K562 (cell line): ENCODE measurements around the gene CCDC9. TPM values are rescaled to one million over a fixed set of nuclear protein-coding genes. Genes with fewer than 3 reads are reported as not detected.
A peak's percentile ranks its signal among the peaks of the same experiment; 100 is the strongest.

Experiments
- ATAC-seq: fragments of 200-7000 bp; cut with Tn5 transposase; 3 replicates; pipeline ENCODE4 v1.9.1; 2020; ENCODE audit warnings: moderate library complexity
- Bru-seq: library from RNA; stranded (reverse); fragments of 400-500 nt; gene quantifications from one replicate; lab custom pipeline; 2021; lab: Mats Ljungman, UMichigan
- BruChase-seq, 2 experiments: library from RNA; stranded (reverse); fragments of 400-500 nt; gene quantifications; one replicate each; lab custom pipeline; 2021; lab: Mats Ljungman, UMichigan
- BruUV-seq: library from RNA; stranded (reverse); fragments of 400-500 nt; replicated peaks from 2 replicates; lab custom pipeline; 2021; lab: Mats Ljungman, UMichigan
- CTCF ChIA-PET: fragments of 300-600 bp; formaldehyde crosslinking; extraction: SDS; loops from one replicate; lab custom pipeline; 2021; ENCODE audit warnings: low intra/inter-chr PET ratio; lab: Yijun Ruan, JAX
- POLR2A ChIA-PET: fragments of 300-600, 350-650 bp; sonication (Branson Sonifier 250); formaldehyde crosslinking; extraction: SDS; loops from one replicate; lab custom pipeline; 2021; ENCODE audit warnings: antibody characterized with exemption, inconsistent platforms; lab: Yijun Ruan, JAX
- DNase-seq, 4 experiments: peaks; one replicate each; pipeline versions ENCODE4 v3.0.0 to v3.0.0-alpha.2; 2011 to 2018; ENCODE audit warnings: low spot score in 3 of 4, mixed read lengths in 3 of 4; ENCODE audit errors: extremely low read depth in 1 of 4
- FAIRE-seq: peaks from 2 replicates; lab custom pipeline; 2011; peaks lifted over from hg19 to GRCh38; lab: Jason Lieb, UNC
- H2AFZ ChIP-seq: 2 replicates; pipeline ENCODE4 v1.6.0; 2011; ENCODE audit warnings: low read depth, low read length, control low read depth, inconsistent platforms
- H3K27ac ChIP-seq: fragments of 200-600 bp; 3 replicates; pipeline ENCODE4 v1.8.0; 2011; ENCODE audit warnings: low read depth, mild to moderate bottlenecking, control low read depth, inconsistent platforms, low read length, moderate library complexity, mixed read lengths; ENCODE audit errors: extremely low read depth
- H3K27me3 ChIP-seq, 2 experiments: fragments of 300-600 bp in 1 of 2; 2 replicates in 1 of 2; 3 replicates in 1 of 2; pipeline versions ENCODE4 v1.6.0 to v1.8.0; 2011; ENCODE audit warnings: inconsistent platforms in 2 of 2, low read length in 2 of 2, mild to moderate bottlenecking in 1 of 2, mixed read lengths in 1 of 2, moderate library complexity in 1 of 2; ENCODE audit not compliant: control insufficient read depth in 2 of 2, insufficient read depth in 2 of 2
- H3K36me3 ChIP-seq: fragments of 300-600 bp; 3 replicates; pipeline ENCODE4 v1.8.0; 2011; ENCODE audit warnings: mild to moderate bottlenecking, low read length, inconsistent platforms; ENCODE audit not compliant: control insufficient read depth, insufficient read depth
- H3K4me1 ChIP-seq, 2 experiments: fragments of 200-600 bp in 1 of 2; replicated peaks in 1 of 2; 2 replicates in 1 of 2; 3 replicates in 1 of 2; pipeline versions ENCODE4 v1.5.1 to v1.8.0; 2011; ENCODE audit warnings: inconsistent platforms in 2 of 2, low read length in 2 of 2, mild to moderate bottlenecking in 1 of 2, mixed read lengths in 1 of 2, moderate library complexity in 1 of 2; ENCODE audit not compliant: control insufficient read depth in 2 of 2, insufficient read depth in 2 of 2
- H3K4me2 ChIP-seq: 2 replicates; pipeline ENCODE4 v1.6.1; 2011; ENCODE audit warnings: low read length, control low read depth, inconsistent platforms, mixed read lengths; ENCODE audit not compliant: insufficient read depth
- H3K4me3 ChIP-seq: fragments of 200-600 bp; sonication (generic), shearing (Covaris generic); 2 replicates; pipeline ENCODE4 v1.5.1; 2016; ENCODE audit warnings: control low read depth, inconsistent platforms
- H3K79me2 ChIP-seq: fragments of 200-600 bp; 3 replicates; pipeline ENCODE4 v1.8.0; 2011; ENCODE audit warnings: low read length, inconsistent platforms; ENCODE audit not compliant: control insufficient read depth, insufficient read depth
- H3K9ac ChIP-seq, 2 experiments: 2 replicates each; pipeline versions ENCODE4 v1.6.0 to v1.6.1; 2011; ENCODE audit warnings: low read depth in 2 of 2, low read length in 2 of 2, control low read depth in 1 of 2, inconsistent platforms in 1 of 2, mild to moderate bottlenecking in 1 of 2, mixed read lengths in 1 of 2; ENCODE audit not compliant: insufficient read depth in 1 of 2
- H3K9me1 ChIP-seq: one replicate; pipeline ENCODE4 v1.6.0; 2011; ENCODE audit warnings: inconsistent platforms, mild to moderate bottlenecking, low read length, moderate library complexity; ENCODE audit not compliant: control insufficient read depth, insufficient read depth
- H3K9me3 ChIP-seq: replicated peaks from 2 replicates; pipeline ENCODE4 v1.5.1; 2011; ENCODE audit warnings: low read depth, low read length, inconsistent platforms; ENCODE audit not compliant: control insufficient read depth, insufficient read depth
- H4K20me1 ChIP-seq: replicated peaks from 2 replicates; pipeline ENCODE4 v1.6.1; 2011; ENCODE audit warnings: low read length, inconsistent platforms, mixed read lengths; ENCODE audit not compliant: control insufficient read depth, insufficient read depth
- ARID4B ChIP-seq: sonication (generic); formaldehyde crosslinking; IDR thresholded peaks from 2 replicates; pipeline ENCODE4 v1.8.0; 2022; ENCODE audit warnings: mild to moderate bottlenecking, missing genetic modification reagents
- BRD4 ChIP-seq: fragments of 200-600 bp; sonication (generic); IDR thresholded peaks from 2 replicates; pipeline ENCODE4 v1.6.1; 2017; ENCODE audit warnings: inconsistent platforms
- CBX1 ChIP-seq: sonication (generic); IDR thresholded peaks from 2 replicates; pipeline ENCODE4 v1.6.1; 2016; ENCODE audit warnings: antibody characterized with exemption, low read depth, mild to moderate bottlenecking
- FOXM1 ChIP-seq, 2 experiments: fragments of 450-650 bp in 1 of 2; sonication (generic) in 1 of 2; formaldehyde crosslinking in 1 of 2; IDR thresholded peaks; 2 replicates each; pipeline versions ENCODE4 v1.6.1 to v1.9.0; 2017 to 2022; ENCODE audit warnings: low read depth in 2 of 2, mild to moderate bottlenecking in 2 of 2, missing genetic modification reagents in 1 of 2, moderate library complexity in 1 of 2
- HDGF ChIP-seq: fragments of 450-650 bp; IDR thresholded peaks from 2 replicates; pipeline ENCODE4 v1.6.1; 2016
- SMARCB1 ChIP-seq: IDR thresholded peaks from 2 replicates; pipeline ENCODE4 v1.6.1; 2011; ENCODE audit warnings: improper control_type of control experiment, low read depth; ENCODE audit not compliant: insufficient read length
- THAP7 ChIP-seq: fragments of 250-450 bp; sonication (Bioruptor Pico); IDR thresholded peaks from 2 replicates; pipeline ENCODE4 v1.5.0; 2021
- ZBTB26 ChIP-seq: fragments of 450-650 bp; formaldehyde crosslinking; IDR thresholded peaks from 2 replicates; pipeline ENCODE4 v1.4.0; 2022; ENCODE audit warnings: missing genetic modification characterization
- WGBS: fragments of 100-300 bp; shearing (Covaris generic); methylation state at CpG from one replicate; pipeline ENCODE4 v1.1.6; 2016; ENCODE audit warnings: low coverage, mixed read lengths; ENCODE audit not compliant: insufficient coverage; ENCODE audit errors: missing lambda C conversion rate; 5-methylcytosine and 5-hydroxymethylcytosine counted together
- in situ Hi-C: fragments of 300-500 bp; cut with MboI; formaldehyde crosslinking; loops from 4 replicates; pipeline ENCODE4 v1.15.0; 2018; ENCODE audit warnings: inconsistent platforms, mixed read lengths
- intact Hi-C: fragments of 100-400 bp; cut with micrococcal nuclease; formaldehyde crosslinking; loops from 2 replicates; pipeline ENCODE4 v1.14.2; 2022
- long read RNA-seq, 3 experiments: library from polyadenylated mRNA in 2 of 3; library from RNA in 1 of 3; unstranded in 2 of 3; stranded (forward) in 1 of 3; transcript quantifications; one replicate each; pipeline ENCODE4 v2.0.0, GENCODE V29; 2019 to 2022
- polyA minus RNA-seq, 3 experiments: library from RNA; depleted of rRNA, polyadenylated mRNA; stranded (reverse); fragments of >200 nt; gene quantifications; 2 replicates each; pipeline ENCODE4 v1.2.3, GENCODE V29; 2011
- polyA plus RNA-seq, 8 experiments: library from polyadenylated mRNA; depleted of rRNA in 4 of 8; stranded (reverse) in 5 of 8; unstranded in 3 of 8; fragments of >200 nt; fragmentation: Nextera tagmentation in 2 of 8; fragmentation: Illumina TruSeq in 1 of 8; extraction: Ambion mirVana in 2 of 8; extraction: Trizol in 1 of 8; gene quantifications; 2 replicates each; pipeline versions ENCODE4 v1.2.1 to v1.2.3, GENCODE V29; 2011 to 2014; ENCODE audit warnings: inconsistent platforms in 1 of 8, missing spikeins in 1 of 8
- total RNA-seq, 7 experiments: library from RNA; depleted of rRNA in 6 of 7; stranded (reverse); fragments of >200 nt in 6 of 7; fragmentation: Illumina TruSeq in 2 of 7; extraction: Trizol in 2 of 7; gene quantifications; 2 replicates each; pipeline versions ENCODE4 v1.2.1 to v1.2.3, GENCODE V29; 2011 to 2021; ENCODE audit warnings: low replicate concordance in 1 of 7

CCDC9 gene
- 54.9 and 69.2 TPM in 2 replicates for total RNA-seq (2011; cell fraction: chromatin; rRNA removed; ENCODE audit: low replicate concordance)
- 24.3 and 34.5 TPM in 2 replicates for total RNA-seq (2011; cell fraction: nucleolus; rRNA removed)
- total RNA-seq (2011; cell fraction: nucleoplasm; rRNA removed) = 42.7 and 46.5 TPM in 2 replicates
- total RNA-seq (2014; rRNA removed) (21.1 and 22.7 TPM in 2 replicates), total RNA-seq (2014; rRNA removed; fragmentation: Illumina TruSeq; extraction: Trizol) (5.5 and 6.5 TPM in 2 replicates), total RNA-seq (2015; rRNA removed; fragmentation: Illumina TruSeq; extraction: Trizol) (8.4 and 9.6 TPM in 2 replicates), total RNA-seq (2021) (29.3 and 38.6 TPM in 2 replicates), polyA plus RNA-seq (2011; rRNA removed) (4.8 and 5.3 TPM in 2 replicates), polyA plus RNA-seq (2014; fragmentation: Illumina TruSeq; extraction: Trizol) (19.5 and 21.6 TPM in 2 replicates), polyA plus RNA-seq (2014; fragmentation: Nextera tagmentation; extraction: Ambion mirVana) (under 1 TPM; 0.23 to 0.57 TPM), polyA plus RNA-seq (2014; rRNA removed) (27.9 and 31.8 TPM in 2 replicates), polyA minus RNA-seq (2011; rRNA and poly(A)+ RNA removed) (4.5 and 7.2 TPM in 2 replicates), Bru-seq, nascent RNA (percentile 71 among the genes with signal in this experiment), BruChase-seq, experiment 1, labeled RNA remaining after a 2-hour chase (percentile 76 among the genes with signal in this experiment), BruChase-seq, experiment 2, labeled RNA remaining after a 6-hour chase (percentile 77 among the genes with signal in this experiment)
- polyA plus RNA-seq (2011; cell fraction: cytosol; rRNA removed) = 4.1 and 6.6 TPM in 2 replicates
- polyA plus RNA-seq (2011; cell fraction: nucleus; rRNA removed) = 12.1 and 15.2 TPM in 2 replicates
- 28.4 and 28.6 TPM in 2 replicates for polyA plus RNA-seq (2012)
- polyA minus RNA-seq (2011; cell fraction: cytosol; rRNA and poly(A)+ RNA removed) = 3.7 and 6.4 TPM in 2 replicates
- polyA minus RNA-seq (2011; cell fraction: nucleus; rRNA and poly(A)+ RNA removed) = 4.8 and 7.9 TPM in 2 replicates
- long read RNA-seq, experiment 1, transcript CCDC9-201 (12 exons, 2,093 nt) = major isoform, 55 of 104 reads
- long read RNA-seq, experiment 1, partial matches to known transcripts = 15 of 104 reads
- long read RNA-seq, experiment 1, other reads (novel, unspliced or antisense) = 34 of 104 reads
- long read RNA-seq, experiment 2, partial matches to known transcripts = 21 of 28 reads
- long read RNA-seq, experiment 2, other reads (novel, unspliced or antisense) = 6 of 28 reads
- long read RNA-seq, experiment 3, partial matches to known transcripts = 2 of 5 reads
- long read RNA-seq, experiment 3, other reads (novel, unspliced or antisense) = 2 of 5 reads

DNA sequence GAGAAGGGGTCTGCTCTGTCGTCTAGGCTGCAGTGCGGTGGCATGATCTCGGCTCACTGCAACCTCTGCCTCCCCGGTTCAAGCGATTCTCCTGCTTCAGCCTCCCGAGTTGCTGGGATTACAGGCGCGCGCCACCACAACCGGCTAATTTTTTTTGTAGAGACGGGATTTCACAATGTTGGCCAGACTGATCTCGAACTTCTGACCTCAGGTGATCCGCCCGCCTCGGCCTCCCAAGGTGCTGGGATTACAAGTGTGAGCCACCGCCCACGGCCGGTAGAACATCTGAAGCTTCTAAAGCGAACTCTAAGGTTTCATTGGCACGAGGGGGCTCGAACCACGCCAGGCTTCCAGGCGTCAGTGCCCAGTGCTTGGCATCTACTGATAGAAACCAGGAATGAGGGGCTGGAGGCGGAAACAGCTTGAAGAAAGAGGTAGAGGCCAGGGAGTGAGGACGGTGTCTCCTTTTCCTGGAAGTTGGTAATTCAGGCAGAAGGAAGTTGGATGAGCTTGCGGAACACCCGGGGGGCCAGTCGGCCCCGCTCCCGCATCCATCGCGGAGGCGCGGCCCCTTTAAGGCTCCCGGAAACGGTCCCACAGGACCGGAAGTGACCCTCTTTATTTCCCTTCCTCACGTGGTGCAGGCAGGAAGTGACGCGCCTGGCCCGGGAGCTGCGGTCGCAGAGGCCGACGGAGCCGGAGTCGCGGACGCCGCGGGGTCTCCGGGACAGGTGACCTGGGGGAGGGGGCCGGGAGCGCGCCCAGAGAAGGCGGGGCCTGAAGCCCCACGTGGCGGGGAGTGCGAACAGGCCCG is at the start of gene CCDC9:
Gene CCDC9, plus strand, starts transcription at position 647 of the 814 bp plus-strand sequence. CDS start 1,876 bp downstream, outside the sequence.
- H3K9ac ChIP-seq = peak within 1 kb of the TSS; percentile 92 to 93
- H4K20me1 ChIP-seq = peaks cover 7% of the 10 kb centered on the region; the same call in 1 of the 2 replicates
- peaks cover 35% of the 10 kb centered on the region for H3K79me2 ChIP-seq
- peaks cover 8 to 30% of the 10 kb centered on the region in 2 experiments; a peak in 4 of 5 replicates for H3K4me1 ChIP-seq
- TSS peak; percentile 95 for BruUV-seq
- H2AFZ ChIP-seq = peak within 1 kb of the TSS; percentile 87
- no peak for FAIRE-seq
- in situ Hi-C loops = no loop called here
- peak within 1 kb of the TSS; percentile 96 for H3K27ac ChIP-seq
- H3K36me3 ChIP-seq = peaks cover 30% of the 10 kb centered on the region; the same call in 2 of the 3 replicates
- intact Hi-C loops = no loop called here
- peak within 1 kb of the TSS; percentile 53 for H3K4me3 ChIP-seq
- DNase-seq = peak in 1 of 4 experiments; percentile 98
- no peaks in the 10 kb centered on the region for H3K9me1 ChIP-seq
- CTCF ChIA-PET = interaction anchor here (0.6 to 1.0 kb wide), 3 partner anchors 12 to 315 kb away, joined by 3 to 4 read pairs (median 4); no protein-coding TSS in a partner anchor
- POLR2A ChIA-PET = interaction anchor here (0.6 to 2.9 kb wide), 19 partner anchors 10 to 520 kb away, joined by 3 to 48 read pairs (median 3); partner anchors contain the start of genes INAFM1 and SAE1
- H3K4me2 ChIP-seq = peak within 1 kb of the TSS; percentile 99
- 11% methylated on average over 39 of the region's 60 CpGs for WGBS
- H3K27me3 ChIP-seq = no peaks in the 10 kb centered on the region
- no peaks in the 10 kb centered on the region for H3K9me3 ChIP-seq
- peak; percentile 81 for ATAC-seq
- no peak for TF ChIP-seq SMARCB1
- no peak; the same call in 1 of the 2 replicates for TF ChIP-seq CBX1
- TF ChIP-seq FOXM1 (IDR thresholded peaks at IDR 0.05; ENCODE audit: low read depth) = no peak; the same call in 1 of the 2 replicates
- no peak for TF ChIP-seq FOXM1 (CRISPR knock-in tag; IDR thresholded peaks at IDR 0.05; ENCODE audit: low read depth)
- no peak for TF ChIP-seq THAP7 (CRISPR knock-in tag)
- TF ChIP-seq ARID4B (CRISPR knock-in tag) = 0 out of 2 replicates have a peak, but pooled peaks have one; percentile 32
- no peak; the same call in 1 of the 2 replicates for TF ChIP-seq BRD4
- no peak for TF ChIP-seq ZBTB26 (CRISPR knock-in tag)
- TF ChIP-seq HDGF = 0 out of 2 replicates have a peak, but pooled peaks have one; percentile 34
